MM.1S (cell line): ENCODE measurements around the gene HERC4.

Experiments used
- DNase-seq: peaks from one replicate; pipeline ENCODE4 v3.0.0-alpha.2; 2015
- H2AFZ ChIP-seq: fragments of 300-600 bp; sonication (generic); 2 replicates; pipeline ENCODE4 v1.6.0; 2016; ENCODE audit warnings: antibody characterized with exemption, low read length
- H3F3A ChIP-seq: fragments of 300-600 bp; sonication (generic); 2 replicates; pipeline ENCODE4 v1.6.1; 2016; ENCODE audit warnings: mild to moderate bottlenecking, antibody characterized with exemption, low read length, moderate library complexity, mixed read lengths; ENCODE audit not compliant: insufficient read depth
- H3K27ac ChIP-seq: fragments of 300-600 bp; sonication (generic); 2 replicates; pipeline ENCODE4 v1.5.1; 2016; ENCODE audit warnings: mild to moderate bottlenecking, low read length
- H3K27me3 ChIP-seq: fragments of 300-600 bp; sonication (generic); replicated peaks from 2 replicates; pipeline ENCODE4 v1.6.0; 2016; ENCODE audit warnings: low read length; ENCODE audit not compliant: insufficient read depth
- H3K36me3 ChIP-seq: fragments of 300-600 bp; sonication (generic); replicated peaks from 2 replicates; pipeline ENCODE4 v1.6.1; 2016; ENCODE audit warnings: mild to moderate bottlenecking, low read length, mixed read lengths; ENCODE audit not compliant: insufficient read depth
- H3K4me1 ChIP-seq: fragments of 300-600 bp; sonication (generic); 2 replicates; pipeline ENCODE4 v1.6.1; 2016; ENCODE audit warnings: low read length, mixed read lengths
- H3K4me2 ChIP-seq: fragments of 300-600 bp; sonication (generic); 2 replicates; pipeline ENCODE4 v1.6.0; 2016; ENCODE audit warnings: low read depth, low read length
- H3K4me3 ChIP-seq: fragments of 300-600 bp; sonication (generic); 2 replicates; pipeline ENCODE4 v1.5.1; 2016; ENCODE audit warnings: low read length, mixed read lengths
- H3K79me2 ChIP-seq: fragments of 300-600 bp; sonication (generic); 2 replicates; pipeline ENCODE4 v1.6.1; 2016; ENCODE audit warnings: mixed run types, low read length, mixed read lengths
- H3K9ac ChIP-seq: fragments of 300-600 bp; sonication (generic); 2 replicates; pipeline ENCODE4 v1.6.1; 2016; ENCODE audit warnings: low read length, mixed read lengths
- H3K9me2 ChIP-seq: fragments of 300-600 bp; sonication (generic); replicated peaks from 2 replicates; pipeline ENCODE4 v1.6.1; 2016; ENCODE audit warnings: mild to moderate bottlenecking, low read length, mixed read lengths; ENCODE audit not compliant: insufficient read depth
- H3K9me3 ChIP-seq: fragments of 300-600 bp; sonication (generic); replicated peaks from 2 replicates; pipeline ENCODE4 v1.6.1; 2016; ENCODE audit warnings: mild to moderate bottlenecking, low read length, mixed read lengths; ENCODE audit not compliant: insufficient read depth
- H4K20me1 ChIP-seq: fragments of 300-600 bp; sonication (generic); 2 replicates; pipeline ENCODE4 v1.6.1; 2016; ENCODE audit warnings: mild to moderate bottlenecking, low read length, moderate library complexity, mixed read lengths; ENCODE audit not compliant: insufficient read depth
- CTCF ChIP-seq: fragments of 300-600 bp; sonication (generic); IDR thresholded peaks from 2 replicates; pipeline ENCODE4 v1.5.1; 2016; ENCODE audit warnings: antibody characterized with exemption, low read length, mixed read lengths
- EZH2 ChIP-seq: fragments of 300-600 bp; sonication (generic); optimal IDR thresholded peaks from 2 replicates; pipeline ENCODE3; 2017; ENCODE audit warnings: low read depth, mild to moderate bottlenecking, antibody characterized with exemption, low read length, mixed read lengths
- EZH2phosphoT487 ChIP-seq: fragments of 300-600 bp; sonication (generic); IDR thresholded peaks from 2 replicates; pipeline ENCODE4 v1.6.1; 2018; ENCODE audit warnings: antibody characterized with exemption, low read length

Gene HERC4

GRCh38 chr10:67933199-67933598 is 141.9 kb downstream of the HERC4 start:
- H3K36me3 ChIP-seq, result no peaks in the 10 kb centered on the region
- TF ChIP-seq EZH2 (no peak), EZH2phosphoT487 (no peak), CTCF (no peak)
- no peaks in the 10 kb centered on the region for H3F3A ChIP-seq
- no peaks in the 10 kb centered on the region for H3K79me2 ChIP-seq
- no peaks in the 10 kb centered on the region for H4K20me1 ChIP-seq
- H3K9me3 ChIP-seq, result no peaks in the 10 kb centered on the region
- no peak overlapping the region for H3K9ac ChIP-seq
- no peak overlapping the region for H3K4me2 ChIP-seq
- no peaks in the 10 kb centered on the region for H3K4me1 ChIP-seq
- DNase-seq, result no peak
- H2AFZ ChIP-seq, result no peak overlapping the region
- H3K9me2 ChIP-seq, result no peaks in the 10 kb centered on the region
- H3K4me3 ChIP-seq, result no peak overlapping the region
- H3K27me3 ChIP-seq, result no peaks in the 10 kb centered on the region
- no peak overlapping the region for H3K27ac ChIP-seq

GRCh38 chr10:67926951-67927350 is 148.1 kb downstream of the HERC4 start:
- H3F3A ChIP-seq, result no peaks in the 10 kb centered on the region
- TF ChIP-seq EZH2 (no peak), CTCF (no peak), EZH2phosphoT487 (no peak)
- no peaks in the 10 kb centered on the region for H3K9me3 ChIP-seq
- no peak overlapping the region for H3K27ac ChIP-seq
- DNase-seq, result no peak
- H4K20me1 ChIP-seq, result no peaks in the 10 kb centered on the region
- H3K79me2 ChIP-seq, result no peaks in the 10 kb centered on the region
- H3K9me2 ChIP-seq, result no peaks in the 10 kb centered on the region
- no peak overlapping the region for H2AFZ ChIP-seq
- no peak overlapping the region for H3K9ac ChIP-seq
- H3K4me3 ChIP-seq, result no peak overlapping the region
- H3K36me3 ChIP-seq, result no peaks in the 10 kb centered on the region
- H3K4me2 ChIP-seq, result no peak overlapping the region
- H3K27me3 ChIP-seq, result no peaks in the 10 kb centered on the region
- H3K4me1 ChIP-seq, result no peaks in the 10 kb centered on the region

GRCh38 chr10:67925449-67926005 is 149.6 kb downstream of the HERC4 start:
- Histone ChIP-seq H3K4me3 (no peak overlapping the region), H3F3A (no peaks in the 10 kb centered on the region), H3K9me3 (no peaks in the 10 kb centered on the region), H3K79me2 (no peaks in the 10 kb centered on the region), H3K9ac (no peak overlapping the region), H3K27me3 (no peaks in the 10 kb centered on the region), H3K36me3 (no peaks in the 10 kb centered on the region), H4K20me1 (no peaks in the 10 kb centered on the region), H3K27ac (no peak overlapping the region), H2AFZ (no peak overlapping the region), H3K4me1 (no peaks in the 10 kb centered on the region), H3K9me2 (no peaks in the 10 kb centered on the region), H3K4me2 (no peak overlapping the region)
- DNase-seq, result no peak
- no peak for TF ChIP-seq EZH2phosphoT487
- no peak for TF ChIP-seq EZH2
- no peak for TF ChIP-seq CTCF
